Measurements from ENCODE around the gene ACP6. TPM values are rescaled to one million over a fixed set of nuclear protein-coding genes. Genes with fewer than 3 reads are reported as not detected.

Gene ACP6
- total RNA-seq = 5.0 and 6.8 TPM in 2 replicates

GRCh38 chr1:147670319-147671001, at the start of gene ACP6:
TSS of gene ACP6 (minus strand) at chr1:147670524. CDS start at chr1:147670048, 476 bp downstream.

Other genes starting within 250 kb of the ACP6 start
- gene BCL9, start 129.0 kb downstream of the ACP6 start, total RNA-seq = 6.5 and 9.6 TPM in 2 replicates
- 0.42 and 0.59 TPM in 2 replicates for gene GJA5, start 90.1 kb upstream of the ACP6 start, total RNA-seq
- not detected in 2 replicates for gene GJA8, start 232.3 kb upstream of the ACP6 start, total RNA-seq

All from smooth muscle cell of the umbilical artery (primary cell).